Inflammatory macrophage treated with lipopolysaccharide for 4 hours (primary cell): ENCODE measurements around the gene PCSK6.
"Not testable (repeated sequence)": the region's sequence is repeated elsewhere in the genome, so short reads cannot be mapped to it uniquely, and the experiment has no call there.

Experiments used
- DNase-seq: peaks from one replicate; pipeline ENCODE4 v3.0.0-alpha.2; 2020

Gene PCSK6

DNA sequence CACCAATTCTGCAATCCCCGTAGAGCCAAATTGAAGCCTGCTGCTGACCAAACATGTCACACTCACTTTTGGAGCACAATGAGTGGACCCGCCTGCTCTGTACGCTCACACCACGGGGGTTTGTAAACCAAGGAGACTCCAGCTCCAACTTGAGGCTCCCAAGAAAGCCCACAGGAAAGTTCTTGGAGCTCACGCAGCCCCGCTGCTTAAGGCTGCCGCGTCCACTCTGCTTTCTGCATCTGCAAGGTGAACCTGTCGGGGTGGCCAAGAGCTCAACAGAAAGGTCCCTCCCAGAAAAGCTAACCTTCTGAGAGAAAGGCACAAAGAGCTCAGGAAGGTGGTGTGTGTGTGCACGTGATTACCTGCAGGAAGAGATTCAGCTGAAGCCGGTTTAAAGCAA lies 94.9 kb downstream of the PCSK6 start:
- DNase-seq = no peak

DNA sequence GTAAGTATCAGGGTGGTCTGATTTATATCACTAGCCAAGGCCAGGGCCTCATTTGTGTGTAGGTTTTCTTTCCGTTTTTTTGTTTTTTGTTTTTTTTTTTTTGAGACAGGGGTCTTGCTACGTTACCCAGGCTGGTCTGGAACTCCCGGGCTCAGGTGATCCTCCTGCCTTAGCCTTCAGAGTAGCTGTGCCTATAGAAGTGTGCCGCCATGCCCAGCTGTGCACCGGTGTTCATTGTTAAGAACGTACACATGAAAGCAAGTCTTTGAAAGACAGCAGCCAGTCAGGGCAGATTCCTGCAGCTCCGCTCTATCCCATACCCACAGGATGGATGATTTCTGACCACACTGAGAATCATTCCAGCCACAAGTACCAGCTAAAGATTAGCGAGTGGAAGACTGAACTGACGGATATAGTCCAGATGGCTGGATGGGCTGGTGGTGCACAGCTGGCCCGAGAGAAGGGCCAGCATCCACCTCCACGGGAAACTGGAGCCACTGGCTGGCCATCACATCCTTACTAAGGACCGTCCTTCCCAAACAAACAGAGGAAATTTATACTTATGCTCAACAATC lies 95.4 kb downstream of the PCSK6 start:
- no peak for DNase-seq

DNA sequence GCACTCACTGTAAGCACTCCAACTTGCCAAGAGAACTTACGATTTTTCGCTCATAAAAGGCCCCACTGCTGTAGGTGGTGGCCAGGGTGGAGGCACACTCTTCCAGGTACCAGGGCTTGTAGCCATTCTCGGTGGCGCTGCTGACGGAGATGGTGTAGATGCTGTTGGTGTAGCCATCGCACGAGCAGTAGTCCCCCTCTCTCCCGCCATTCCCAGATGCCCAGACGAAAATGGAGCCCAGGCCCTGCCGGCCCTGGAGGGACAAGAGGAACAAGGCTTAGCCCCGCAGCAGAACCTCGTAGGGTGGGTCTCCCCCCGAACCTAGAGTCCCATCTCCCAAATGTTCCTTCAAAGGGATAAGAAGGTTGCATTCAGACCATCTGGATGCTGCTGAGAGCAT lies 96.3 kb downstream of the PCSK6 start:
- no peak for DNase-seq

DNA sequence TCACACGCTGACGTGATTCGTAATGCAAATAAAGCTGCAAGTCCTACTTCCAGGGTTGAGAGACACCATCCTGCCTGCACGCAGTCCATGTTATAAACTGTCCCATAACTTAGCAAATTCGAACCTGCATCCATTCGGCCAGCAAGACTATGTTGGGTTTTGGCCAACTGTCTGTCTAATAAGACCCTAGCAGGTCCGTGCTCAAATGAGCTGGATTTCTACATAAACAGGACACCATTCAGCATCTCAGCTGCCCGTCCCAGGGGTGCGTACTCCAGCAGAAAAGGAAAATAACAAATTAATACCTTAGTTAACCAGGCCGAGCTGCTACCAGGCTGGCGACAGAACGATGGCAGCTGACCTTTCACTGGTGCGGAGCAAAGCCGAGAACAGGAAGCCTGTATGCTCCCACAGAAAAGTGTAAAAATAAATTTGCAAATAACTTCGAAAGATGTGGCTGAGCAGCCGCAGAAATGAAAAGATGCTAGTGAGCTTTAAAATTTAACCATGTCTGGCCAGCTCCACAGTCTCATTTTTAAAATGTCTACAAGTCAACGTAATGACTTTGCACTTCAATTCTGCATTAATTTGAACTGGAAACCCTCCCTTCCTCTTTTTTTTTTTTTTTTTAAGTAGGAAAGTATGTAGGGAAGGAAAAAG lies 97.4 kb downstream of the PCSK6 start:
- no peak for DNase-seq

DNA sequence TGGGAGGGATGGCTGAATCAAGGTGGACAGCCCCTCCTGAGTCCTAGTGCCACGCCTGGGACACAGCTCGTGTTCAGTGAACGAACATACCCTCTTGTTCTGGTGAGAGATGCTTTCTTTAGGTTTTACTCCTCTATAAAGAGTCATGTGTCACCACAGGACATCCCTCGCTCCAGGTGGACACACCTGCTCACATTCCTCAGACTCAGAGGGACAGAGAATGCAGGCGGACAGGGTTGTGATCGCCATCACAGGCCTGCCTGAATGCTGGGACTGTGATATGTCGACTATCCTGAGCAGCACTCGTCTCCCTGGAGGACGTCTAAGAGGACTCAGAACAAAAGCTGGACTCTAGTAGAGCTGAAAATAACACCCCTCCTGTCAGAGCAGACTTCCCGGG lies 98.1 kb downstream of the PCSK6 start:
- DNase-seq = no peak

DNA sequence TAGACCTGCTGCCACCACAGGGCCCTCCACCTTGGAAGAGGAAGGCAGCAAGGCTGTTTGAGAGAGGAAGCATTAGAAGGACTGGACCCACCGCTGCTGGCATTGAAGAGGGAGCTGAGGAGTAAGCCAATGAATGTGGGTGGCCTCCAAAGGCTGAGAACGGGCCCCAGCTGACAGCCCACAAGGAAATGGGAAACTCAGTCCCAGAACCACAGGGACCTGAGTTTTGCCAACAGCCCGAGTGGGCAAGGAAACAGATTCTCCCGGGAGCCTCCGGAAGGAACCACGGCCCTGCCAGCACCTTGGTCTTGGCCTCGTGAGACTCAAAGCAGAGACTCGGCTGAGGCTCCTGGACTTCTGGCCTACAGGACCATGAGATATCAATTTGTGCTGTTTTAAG lies 99.0 kb downstream of the PCSK6 start:
- no peak for DNase-seq

DNA sequence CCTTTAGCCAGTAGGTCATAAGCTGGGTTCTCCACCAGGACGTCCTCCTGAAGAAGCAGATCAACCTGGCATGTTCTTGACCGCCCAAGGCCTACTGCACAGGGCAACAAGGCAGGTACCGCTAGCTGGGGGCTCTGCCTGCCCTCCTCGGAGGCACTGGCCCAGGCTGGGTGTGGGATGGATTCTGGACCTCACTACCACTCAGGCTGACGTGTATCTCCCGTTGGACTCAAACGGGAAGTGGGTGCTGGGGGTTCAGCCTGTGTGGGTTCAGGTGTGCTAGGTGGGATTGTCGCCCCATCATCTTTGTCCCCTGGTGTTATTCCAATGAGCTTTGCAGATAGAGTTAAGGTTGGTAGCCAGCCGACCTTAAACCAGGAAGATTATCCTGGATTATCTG lies 99.4 kb downstream of the PCSK6 start:
- no peak for DNase-seq

DNA sequence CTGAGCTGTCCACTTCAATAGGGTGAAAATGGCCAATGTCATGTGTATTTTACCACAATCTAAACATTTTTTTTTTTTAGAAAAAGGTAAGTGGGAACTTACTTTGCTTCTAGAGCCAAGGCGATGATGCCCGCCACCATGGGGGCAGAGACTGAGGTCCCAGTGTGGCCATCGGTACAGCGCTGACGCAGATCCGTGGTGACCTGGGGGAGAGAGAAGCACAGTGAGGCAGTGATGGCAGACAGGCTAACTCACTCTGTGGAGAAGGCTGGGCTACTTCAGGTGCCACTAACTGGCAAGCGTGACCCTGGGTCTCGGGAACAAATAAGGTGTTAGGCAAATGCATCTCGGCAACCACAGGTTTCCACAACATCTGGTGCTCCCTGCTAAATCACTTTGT lies 100.1 kb downstream of the PCSK6 start:
- DNase-seq = no peak

DNA sequence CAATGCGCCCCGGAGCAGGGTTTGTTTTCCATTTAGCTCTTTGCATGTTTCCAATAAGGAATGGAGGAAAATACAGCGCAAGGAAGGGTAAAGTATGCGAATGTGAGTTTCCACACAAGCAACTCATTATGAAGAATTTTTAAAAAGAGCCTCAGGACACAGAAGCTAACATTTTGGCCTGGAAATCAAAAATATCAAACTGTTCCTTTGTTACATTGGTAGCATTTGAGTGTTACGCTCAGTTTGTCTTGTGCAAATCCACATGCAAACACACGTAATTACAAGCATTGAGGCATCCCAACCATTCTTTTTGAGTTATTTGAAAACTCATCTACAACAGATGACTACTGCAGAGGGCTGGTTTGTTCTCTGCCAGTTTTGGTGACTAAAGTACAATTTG lies 101.5 kb downstream of the PCSK6 start:
- no peak for DNase-seq

DNA sequence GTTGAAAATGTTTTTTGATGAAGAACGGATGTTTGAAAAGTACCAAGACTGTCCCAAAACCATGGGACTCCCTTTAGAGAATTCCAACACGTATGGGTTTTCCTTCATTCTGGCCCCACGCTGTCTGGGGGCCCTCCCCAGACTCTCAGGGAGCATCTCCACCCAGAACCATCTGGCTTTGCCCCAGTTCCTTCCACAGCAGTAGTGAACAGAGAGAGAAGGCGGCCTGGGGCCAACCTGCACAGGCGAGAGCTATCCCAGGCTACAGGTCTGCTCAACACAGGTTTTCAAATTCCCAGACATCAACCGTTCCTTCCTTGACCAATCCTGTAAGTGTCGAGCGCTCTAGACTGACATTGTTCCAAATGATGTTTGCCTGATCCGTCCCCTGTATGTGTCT lies 101.9 kb downstream of the PCSK6 start:
- DNase-seq = no peak

DNA sequence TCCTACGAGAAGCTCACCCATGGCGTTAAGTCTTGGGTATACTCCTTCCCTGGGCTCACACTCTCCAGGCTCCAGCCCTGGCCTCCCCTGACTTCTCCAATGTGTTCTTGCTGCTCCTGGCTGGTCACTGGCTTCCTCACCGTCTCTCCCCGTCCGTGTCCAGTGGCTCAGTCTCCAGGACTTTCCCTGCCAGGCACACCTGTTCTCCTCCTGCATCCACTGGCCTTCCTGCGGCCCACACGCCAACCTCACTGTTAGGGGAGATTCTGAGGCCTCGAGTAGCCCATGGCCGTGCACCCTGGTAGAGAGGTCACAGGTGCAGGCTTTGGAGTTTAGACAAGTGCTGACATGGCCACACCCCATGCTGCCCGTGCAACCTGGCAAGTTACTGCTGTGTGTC lies 102.5 kb downstream of the PCSK6 start:
- no peak for DNase-seq

DNA sequence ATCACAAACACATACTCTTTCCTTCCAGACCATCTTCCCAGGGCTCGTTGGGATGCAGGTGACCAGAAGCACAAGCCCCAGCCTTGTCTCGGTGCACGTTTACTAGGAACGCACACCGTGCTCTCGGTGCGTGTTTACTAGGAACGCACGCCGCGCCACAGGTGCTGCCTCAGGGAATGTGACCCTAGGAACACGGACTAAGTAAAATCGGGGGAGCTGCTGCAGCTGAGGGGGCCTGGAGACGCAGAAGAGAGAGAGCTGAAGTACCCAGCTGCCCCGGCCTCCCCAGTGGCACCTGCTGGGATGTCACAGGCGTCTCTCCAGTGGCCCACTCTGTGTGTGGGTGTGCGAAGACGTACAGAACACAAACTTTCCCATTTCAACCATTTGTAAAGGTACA lies 103.5 kb downstream of the PCSK6 start:
- DNase-seq = no peak

DNA sequence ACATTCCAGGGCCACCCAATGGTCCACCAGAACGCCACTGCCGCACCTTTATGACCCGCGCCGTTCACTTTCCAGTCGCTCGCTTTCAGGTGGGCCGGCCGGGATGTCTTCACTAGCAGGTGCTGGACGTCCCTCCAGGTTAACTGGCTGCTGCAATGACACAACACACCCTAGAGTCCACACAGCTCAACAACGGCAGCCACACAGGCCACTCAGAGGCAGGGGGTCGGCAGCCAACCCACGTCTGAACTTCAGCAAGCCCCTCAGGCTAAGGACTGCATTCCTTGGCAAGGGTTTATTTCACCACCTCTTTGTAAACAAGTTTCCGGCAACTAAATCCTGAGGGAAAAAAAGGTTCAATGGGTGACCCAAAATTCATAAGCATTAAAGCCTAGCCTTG lies 105.2 kb downstream of the PCSK6 start:
- DNase-seq = no peak

DNA sequence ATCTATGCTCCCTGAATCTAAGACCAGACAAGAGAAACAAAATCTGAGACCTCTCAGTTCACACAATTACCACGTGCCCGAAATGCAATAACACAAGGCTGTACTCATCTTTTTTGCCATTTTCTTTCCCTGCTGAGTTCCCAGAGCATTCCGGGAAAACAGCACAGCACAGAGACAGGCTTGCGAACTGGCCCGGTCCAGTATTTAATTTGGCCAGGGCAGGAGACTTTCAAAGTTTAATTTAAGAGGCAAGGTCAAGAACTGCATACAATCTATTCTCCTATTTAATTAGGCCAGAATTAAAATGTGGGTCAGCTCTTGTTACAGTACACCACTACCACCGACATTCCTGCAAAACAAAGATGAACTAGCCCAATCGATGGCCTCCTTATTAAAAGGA lies 107.0 kb downstream of the PCSK6 start:
- no peak for DNase-seq

DNA sequence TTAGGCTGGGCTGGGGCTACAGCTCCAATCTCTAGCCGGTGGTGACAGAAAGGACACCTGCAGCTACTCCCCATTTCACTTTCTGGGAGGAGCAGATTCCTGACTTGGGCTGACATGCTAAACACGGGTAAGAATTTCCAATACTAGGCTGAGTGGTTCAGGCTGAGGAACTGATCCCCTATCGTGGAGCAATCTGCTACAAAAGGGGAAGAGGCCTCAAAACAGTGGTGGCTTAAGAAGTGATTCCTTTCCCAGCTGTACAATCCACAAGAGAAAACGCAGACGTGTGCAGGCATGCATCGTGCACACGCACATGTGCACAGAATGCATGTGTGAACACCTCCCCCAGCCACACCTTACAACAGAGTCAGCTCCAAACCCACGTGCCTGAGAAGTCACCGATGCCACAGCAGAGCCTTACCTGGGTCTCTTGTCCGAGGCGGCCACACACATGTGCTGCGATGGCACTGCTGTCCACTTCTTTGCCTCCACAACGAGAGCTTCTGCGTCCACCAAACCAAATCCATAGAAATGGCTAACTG lies 107.8 kb downstream of the PCSK6 start:
- DNase-seq = peak; percentile 44

DNA sequence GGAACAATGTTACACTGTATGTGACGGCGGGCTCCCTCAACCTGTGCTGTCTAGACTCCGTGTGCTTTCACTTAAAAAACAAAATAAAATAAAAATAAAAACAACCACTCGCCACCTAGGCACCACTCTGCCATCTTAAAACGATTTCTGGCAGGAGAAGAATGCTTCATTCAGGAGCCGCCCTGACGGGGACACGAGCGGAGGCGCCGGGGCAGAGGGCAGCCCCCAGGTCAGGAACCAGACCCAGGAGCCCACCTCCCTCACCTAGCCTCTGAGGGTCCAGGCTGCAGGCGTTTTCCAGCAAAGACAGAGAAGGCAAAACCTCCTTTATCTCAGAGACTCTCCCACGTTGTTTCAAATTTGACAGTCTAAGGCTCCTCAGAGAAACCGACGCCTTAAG lies 109.4 kb downstream of the PCSK6 start:
- DNase-seq = no peak

DNA sequence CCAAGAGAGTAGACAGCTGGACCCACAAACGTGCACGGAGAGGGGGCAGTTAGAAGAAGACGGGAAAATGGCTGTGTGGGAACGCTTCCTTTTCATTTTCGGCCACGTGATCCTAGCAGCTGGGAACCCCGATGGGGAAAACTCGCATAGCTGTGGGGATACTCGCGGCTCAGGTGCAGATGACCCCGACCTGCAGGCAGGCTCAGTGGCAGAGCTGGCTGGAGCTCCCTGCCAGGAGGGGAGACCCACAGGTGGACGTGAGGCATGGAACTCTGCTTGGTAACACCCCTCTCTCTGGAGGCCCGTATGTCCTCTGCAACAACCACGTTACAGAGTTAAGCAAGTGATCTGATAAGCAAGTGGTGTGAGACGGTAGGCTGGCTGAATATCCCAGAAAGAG lies 109.9 kb downstream of the PCSK6 start:
- DNase-seq = no peak

DNA sequence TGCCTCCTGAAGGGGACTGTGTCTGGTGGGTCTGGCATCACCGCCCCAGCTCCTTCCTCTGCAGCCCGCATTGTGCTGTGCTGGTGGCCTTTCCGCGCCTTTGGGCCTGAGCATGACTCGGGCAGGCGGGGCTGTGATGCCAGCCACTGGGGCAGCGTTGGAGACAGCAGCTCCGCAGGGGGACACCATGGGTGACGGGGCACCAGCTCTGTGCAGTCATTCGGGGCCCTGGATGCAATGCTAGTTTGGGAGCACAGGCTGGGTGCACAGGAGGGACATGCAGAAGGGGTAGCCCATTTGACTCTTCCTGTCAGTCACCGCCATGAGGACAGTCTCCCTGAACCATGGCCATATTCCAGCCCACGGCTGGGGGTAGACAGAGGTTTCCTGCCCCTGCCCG lies 110.6 kb downstream of the PCSK6 start:
- no peak for DNase-seq

DNA sequence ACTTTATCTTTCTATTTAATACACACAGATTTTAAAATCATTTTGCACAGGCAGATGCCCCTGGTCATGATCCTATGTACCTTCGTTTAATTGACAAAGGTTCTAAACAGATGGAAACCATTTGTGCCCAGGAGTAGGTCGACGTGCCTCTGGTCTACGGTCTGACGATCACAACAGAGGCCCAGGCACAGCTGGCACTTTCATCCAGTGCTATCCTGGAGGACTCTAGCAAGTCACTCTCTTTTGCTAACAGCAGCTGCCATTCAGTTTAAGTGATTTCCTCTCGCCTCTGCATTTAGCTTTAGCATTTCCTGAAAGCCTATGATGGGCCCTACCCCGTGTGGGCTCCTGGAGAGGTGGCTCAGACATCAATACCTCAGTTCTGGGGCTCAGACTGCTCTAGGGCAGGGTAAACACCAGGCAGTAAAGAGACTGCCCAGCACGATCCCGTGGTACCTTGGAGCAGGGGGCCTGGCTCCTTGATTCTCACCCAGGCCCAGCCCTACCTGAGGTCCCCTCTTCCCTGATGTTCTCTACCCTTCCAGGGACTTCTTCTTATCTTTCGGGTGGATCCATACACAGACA lies 111.2 kb downstream of the PCSK6 start:
- DNase-seq = no peak

DNA sequence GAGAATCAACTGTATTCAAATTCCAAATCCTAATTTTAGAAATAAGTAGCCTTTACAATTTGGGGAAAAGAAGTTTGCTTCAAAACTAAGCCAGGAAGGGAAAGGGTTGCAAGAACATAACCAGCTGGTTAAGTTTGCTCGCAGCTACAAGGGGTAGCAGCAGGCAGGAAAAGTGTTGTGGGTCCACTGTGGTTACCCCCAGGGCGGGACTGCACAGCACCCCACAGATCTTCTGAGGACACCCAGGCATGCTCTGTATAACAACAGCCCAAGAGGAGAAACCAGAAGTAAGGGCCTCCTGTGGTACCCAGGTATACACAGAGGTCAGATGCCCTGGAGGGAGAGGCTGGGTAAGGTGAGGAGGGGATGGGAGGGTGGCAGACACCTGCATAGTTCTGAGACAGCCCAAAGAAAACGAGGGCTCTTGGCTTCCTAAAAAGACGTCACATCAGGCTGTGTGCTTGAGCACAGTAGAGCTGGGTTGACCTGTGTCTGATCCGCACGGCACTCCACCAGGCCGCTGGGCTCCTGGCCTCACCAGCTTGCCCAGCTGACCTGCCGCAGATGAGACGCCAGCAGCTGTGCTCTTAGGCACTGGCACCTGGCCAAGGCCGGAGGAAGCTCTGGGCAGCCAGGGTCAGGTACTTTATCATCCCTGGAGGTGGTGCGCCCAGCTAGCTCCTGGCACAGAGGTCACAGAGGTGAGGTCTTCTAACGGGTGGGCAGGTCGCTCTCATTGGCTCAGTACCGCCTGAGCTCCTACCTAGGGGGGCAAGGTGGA lies 112.7 kb downstream of the PCSK6 start:
- no peak for DNase-seq

DNA sequence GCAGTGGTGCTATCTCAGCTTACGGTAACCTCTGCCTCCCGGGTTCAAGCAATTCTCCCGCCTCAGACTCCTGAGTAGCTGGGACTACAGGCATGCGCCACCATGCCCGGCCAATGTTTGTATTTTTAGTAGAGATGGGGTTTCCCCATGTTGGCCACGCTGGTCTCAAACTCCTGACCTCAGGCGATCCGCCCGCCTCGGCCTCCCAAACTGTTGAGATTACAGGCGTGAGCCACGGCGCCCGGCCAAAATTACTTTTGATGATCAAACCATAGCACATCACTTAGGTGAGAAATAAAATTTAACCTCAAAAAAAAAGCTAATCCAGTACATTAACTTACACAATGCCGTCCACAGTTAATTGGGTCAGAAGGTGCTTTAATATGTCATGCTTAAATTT lies 114.5 kb downstream of the PCSK6 start:
- DNase-seq = not testable (repeated sequence)

DNA sequence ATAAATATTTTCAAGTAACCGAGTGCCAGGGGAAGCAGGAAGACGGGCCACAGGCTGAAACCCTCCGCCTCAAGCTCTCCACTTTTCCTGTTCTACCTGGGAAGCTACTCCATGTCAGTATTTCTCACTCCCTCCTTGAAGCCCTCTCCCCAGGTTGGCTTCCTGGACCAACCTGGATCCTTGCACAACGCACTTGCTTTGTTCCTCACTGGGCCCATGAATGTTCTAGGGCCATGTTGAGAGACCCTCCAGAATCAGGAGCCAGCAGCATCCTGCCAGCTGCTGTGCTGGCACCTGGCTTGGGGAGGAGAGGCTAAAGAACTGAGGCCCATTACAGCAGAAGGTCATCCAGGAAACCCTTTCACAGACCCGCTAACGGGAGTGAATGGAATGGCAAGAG lies 115.2 kb downstream of the PCSK6 start:
- no peak for DNase-seq

DNA sequence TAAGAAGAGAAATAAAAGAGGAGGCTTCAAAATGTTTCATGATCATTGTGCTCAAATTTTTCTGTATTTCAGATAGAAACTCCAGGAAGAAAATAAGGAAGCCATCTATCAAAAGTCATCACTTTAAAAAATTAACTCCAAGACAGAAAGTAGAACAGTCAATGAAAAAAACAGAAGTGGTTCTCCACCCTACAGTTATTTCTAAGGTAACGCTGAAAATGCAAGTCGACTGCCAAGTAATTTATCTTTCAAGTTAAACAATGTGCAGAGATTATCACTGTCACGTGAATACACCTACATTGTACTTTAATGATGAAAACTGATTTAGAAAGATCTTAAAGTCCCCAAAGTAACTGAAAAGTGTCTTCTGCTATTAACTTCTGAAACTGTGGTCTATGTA lies 115.9 kb downstream of the PCSK6 start:
- DNase-seq = no peak

DNA sequence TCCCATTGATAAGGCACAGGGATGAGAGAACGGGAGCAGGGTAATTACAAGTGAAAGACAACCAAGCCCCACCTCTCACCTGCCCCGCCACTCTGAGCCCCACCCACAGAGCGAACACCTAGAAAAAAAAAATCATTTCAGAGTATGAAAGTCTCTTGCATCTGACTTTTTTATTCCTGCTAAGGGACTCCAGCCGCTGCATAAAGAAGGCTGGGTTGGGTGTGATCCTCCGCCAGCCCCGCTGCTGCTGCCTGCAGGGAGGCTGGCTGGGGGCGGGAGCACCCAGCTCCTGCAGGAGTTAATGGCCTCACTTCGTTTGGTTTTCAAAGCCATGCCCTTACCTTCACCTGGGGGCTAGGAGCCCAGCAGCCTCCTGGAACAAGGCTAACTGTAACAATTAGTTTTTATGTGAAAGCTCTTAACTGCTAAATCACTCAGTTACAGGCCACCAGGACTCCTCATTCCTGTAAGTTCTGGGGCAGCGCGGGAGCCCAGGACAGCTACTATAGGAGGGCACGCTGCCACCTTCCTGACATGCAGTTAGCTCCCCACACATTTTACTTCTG lies 116.5 kb downstream of the PCSK6 start:
- no peak for DNase-seq
